ENCODE data around the gene GNL2. TPM values are rescaled to one million over a fixed set of nuclear protein-coding genes. Genes with fewer than 3 reads are reported as not detected.
"Not testable (repeated sequence)": the region's sequence is repeated elsewhere in the genome, so short reads cannot be mapped to it uniquely, and the experiment has no call there.

GNL2 gene
- total RNA-seq, 1 experiment from 2014 or later, result 51.9 TPM

GRCh38 chr1:37540036-37540785 lies 55.5 kb downstream of the GNL2 start:
- Histone ChIP-seq H3K79me2 (ENCODE audit: low read depth) (peaks cover 18% of the 10 kb centered on the region), H4K20me1 (ENCODE audit: insufficient read depth) (peaks cover 12% of the 10 kb centered on the region; the same call in 1 of the 2 replicates), H3K27me3 (ENCODE audit: insufficient read depth, low read depth) (no peaks in the 10 kb centered on the region), H3K4me3 (no peak overlapping the region), H3K4me1 (replicated peaks; ENCODE audit: insufficient read depth) (peaks cover 30% of the 10 kb centered on the region), H3K9me3 (ENCODE audit: insufficient read depth, low read depth) (no peaks in the 10 kb centered on the region), H3K4me2 (no peak overlapping the region), H3F3A (ENCODE audit: insufficient read depth, low read depth) (peaks cover 29% of the 10 kb centered on the region), H3K36me3 (ENCODE audit: low read depth) (peaks cover 36% of the 10 kb centered on the region), H3K9me2 (ENCODE audit: insufficient read depth) (peaks cover 3% of the 10 kb centered on the region; the same call in 1 of the 2 replicates), H3K27ac (no peak overlapping the region), H2AFZ (no peak overlapping the region)
- TF ChIP-seq EZH2 (IDR thresholded peaks at IDR 0.05; ENCODE audit: low read depth) (no peak), CTCF (conservative IDR thresholded peaks at IDR 0.05) (no peak)
- ChIA-PET POLR2A (ENCODE audit: unreplicated experiment) (interaction anchor here (0.6 kb wide), 1 partner anchor 66 kb away, joined by 9 read pairs; no protein-coding TSS in a partner anchor), CTCF (no interaction called here)
- no TSS peak for BruUV-seq (replicated peaks)
- intact Hi-C loops (cut with micrococcal nuclease; ENCODE audit: unreplicated experiment), result no loop called here
- no peak for DNase-seq

GRCh38 chr1:37539154-37539553 lies 56.6 kb downstream of the GNL2 start:
- H3K9me3 ChIP-seq (ENCODE audit: insufficient read depth, low read depth); intact Hi-C loops (cut with micrococcal nuclease; ENCODE audit: unreplicated experiment); H2AFZ ChIP-seq; BruUV-seq (replicated peaks); H3K9me2 ChIP-seq (ENCODE audit: insufficient read depth); H3K4me2 ChIP-seq; CTCF ChIA-PET; H3K27me3 ChIP-seq (ENCODE audit: insufficient read depth, low read depth); H3K27ac ChIP-seq; DNase-seq; H3K4me3 ChIP-seq: not testable (repeated sequence)
- POLR2A ChIA-PET (ENCODE audit: unreplicated experiment), result interaction anchor here (0.6 kb wide), 1 partner anchor 25 kb away, joined by 5 read pairs; the partner anchor contains the start of gene MEAF6
- Histone ChIP-seq H3K36me3 (ENCODE audit: low read depth) (peaks cover 33% of the 10 kb centered on the region), H4K20me1 (ENCODE audit: insufficient read depth) (peaks cover 12% of the 10 kb centered on the region; the same call in 1 of the 2 replicates), H3K79me2 (ENCODE audit: low read depth) (peaks cover 18% of the 10 kb centered on the region), H3F3A (ENCODE audit: insufficient read depth, low read depth) (peaks cover 37% of the 10 kb centered on the region), H3K4me1 (replicated peaks; ENCODE audit: insufficient read depth) (peaks cover 39% of the 10 kb centered on the region)

GRCh38 chr1:37537378-37537777 lies 58.4 kb downstream of the GNL2 start:
- peak; percentile 51 to 87 for DNase-seq
- Histone ChIP-seq H3K79me2 (ENCODE audit: low read depth) (peaks cover 27% of the 10 kb centered on the region), H3K27me3 (ENCODE audit: insufficient read depth, low read depth) (no peaks in the 10 kb centered on the region), H3K4me1 (replicated peaks; ENCODE audit: insufficient read depth) (peaks cover 48% of the 10 kb centered on the region), H3K36me3 (ENCODE audit: low read depth) (peaks cover 28% of the 10 kb centered on the region), H3K27ac (peak overlapping the region; percentile 40), H3K4me2 (peak overlapping the region; percentile 34), H3K9me2 (ENCODE audit: insufficient read depth) (peaks cover 3% of the 10 kb centered on the region; the same call in 1 of the 2 replicates), H3K9me3 (ENCODE audit: insufficient read depth, low read depth) (no peaks in the 10 kb centered on the region), H4K20me1 (ENCODE audit: insufficient read depth) (peaks cover 12% of the 10 kb centered on the region; the same call in 1 of the 2 replicates), H3K4me3 (no peak overlapping the region), H3F3A (ENCODE audit: insufficient read depth, low read depth) (peaks cover 44% of the 10 kb centered on the region), H2AFZ (no peak overlapping the region)
- BruUV-seq (replicated peaks), result no TSS peak
- no peak for TF ChIP-seq CTCF (conservative IDR thresholded peaks at IDR 0.05)
- TF ChIP-seq EZH2 (IDR thresholded peaks at IDR 0.05; ENCODE audit: low read depth), result no peak
- intact Hi-C loops (cut with micrococcal nuclease; ENCODE audit: unreplicated experiment), result no loop called here
- ChIA-PET POLR2A (ENCODE audit: unreplicated experiment) (interaction anchor here (0.6 kb wide), 1 partner anchor 23 kb away, joined by 6 read pairs; the partner anchor contains the start of gene MEAF6), CTCF (no interaction called here)

Measured in PC-9 (cell line).